ENCODE data around the gene SYNE3.

- TF ChIP-seq CTCF (IDR thresholded peaks at IDR 0.05), result no peak
- TF ChIP-seq EZH2 (IDR thresholded peaks at IDR 0.05; ENCODE audit: borderline replicate concordance, insufficient read depth, low read depth, low read length, poor library complexity, severe bottlenecking), result no peak
Measured at GRCh38 chr14:95524706-95525512, 8.5 kb upstream of the SYNE3 start.

Data from B cell (primary cell).